H9 (cell line): Measurements from ENCODE around the gene RPL22. TPM values are rescaled to one million over a fixed set of nuclear protein-coding genes. Genes with fewer than 3 reads are reported as not detected.

Experiments
- DNase-seq: peaks from one replicate; pipeline ENCODE4 v3.0.0-alpha.2; 2017
- H2AFZ ChIP-seq: one replicate; pipeline ENCODE4 v1.6.1; 2013; ENCODE audit warnings: mild to moderate bottlenecking, low read length, control low read depth, moderate library complexity
- H2AK5ac ChIP-seq: 2 replicates; pipeline ENCODE4 v1.6.1; 2013; ENCODE audit warnings: low read length, control low read depth, mixed read lengths; ENCODE audit not compliant: insufficient read length
- H2BK120ac ChIP-seq: one replicate; pipeline ENCODE4 v1.6.1; 2013; ENCODE audit warnings: low read depth, mild to moderate bottlenecking, low read length, control low read depth, inconsistent platforms; ENCODE audit not compliant: poor library complexity, severe bottlenecking
- H2BK12ac ChIP-seq: 2 replicates; pipeline ENCODE4 v1.6.1; 2013; ENCODE audit warnings: low read length, control low read depth, mixed read lengths, low read depth; ENCODE audit not compliant: insufficient read length
- H2BK15ac ChIP-seq: 2 replicates; pipeline ENCODE4 v1.6.1; 2013; ENCODE audit warnings: low read depth, low read length, control low read depth
- H2BK20ac ChIP-seq: one replicate; pipeline ENCODE4 v1.6.1; 2013; ENCODE audit warnings: low read depth, mild to moderate bottlenecking, low read length, control low read depth, inconsistent platforms; ENCODE audit not compliant: poor library complexity, severe bottlenecking
- H2BK5ac ChIP-seq: 2 replicates; pipeline ENCODE4 v1.6.1; 2013; ENCODE audit warnings: low read length, control low read depth, mixed read lengths; ENCODE audit not compliant: insufficient read length
- H3K14ac ChIP-seq: 2 replicates; pipeline ENCODE4 v1.6.1; 2013; ENCODE audit warnings: low read length, control low read depth; ENCODE audit not compliant: insufficient read depth
- H3K18ac ChIP-seq: 2 replicates; pipeline ENCODE4 v1.6.1; 2013; ENCODE audit warnings: low read depth, mild to moderate bottlenecking, mixed read lengths, low read length, control low read depth; ENCODE audit not compliant: insufficient read length
- H3K23ac ChIP-seq: 2 replicates; pipeline ENCODE4 v1.6.1; 2013; ENCODE audit warnings: low read length, control low read depth, mixed read lengths, low read depth; ENCODE audit not compliant: insufficient read length
- H3K23me2 ChIP-seq: 2 replicates; pipeline ENCODE4 v1.6.1; 2013; ENCODE audit warnings: low read depth, mild to moderate bottlenecking, mixed read lengths, low read length, control low read depth; ENCODE audit not compliant: insufficient read length, poor library complexity, severe bottlenecking
- H3K27ac ChIP-seq: 2 replicates; pipeline ENCODE4 v1.5.1; 2013; ENCODE audit warnings: low read length, control low read depth, mixed read lengths, low read depth; ENCODE audit not compliant: insufficient read length
- H3K27me3 ChIP-seq: 2 replicates; pipeline ENCODE4 v1.6.1; 2013; ENCODE audit warnings: low read length, control low read depth, inconsistent platforms; ENCODE audit not compliant: insufficient read depth
- H3K4ac ChIP-seq: 2 replicates; pipeline ENCODE4 v1.6.1; 2013; ENCODE audit warnings: low read depth, mild to moderate bottlenecking, control low read depth, inconsistent platforms, low read length, moderate library complexity
- H3K4me1 ChIP-seq: 2 replicates; pipeline ENCODE4 v1.6.1; 2013; ENCODE audit warnings: low read length, control low read depth, inconsistent platforms; ENCODE audit not compliant: insufficient read depth
- H3K4me2 ChIP-seq: 2 replicates; pipeline ENCODE4 v1.6.1; 2013; ENCODE audit warnings: low read length, control low read depth, mixed read lengths; ENCODE audit not compliant: insufficient read length, insufficient read depth
- H3K56ac ChIP-seq: 2 replicates; pipeline ENCODE4 v1.6.1; 2013; ENCODE audit warnings: low read depth, mild to moderate bottlenecking, mixed read lengths, low read length, control low read depth; ENCODE audit not compliant: insufficient read length
- H3K79me1 ChIP-seq: 2 replicates; pipeline ENCODE4 v1.6.1; 2013; ENCODE audit warnings: low read depth, mild to moderate bottlenecking, moderate library complexity, low read length, control low read depth, inconsistent platforms; ENCODE audit not compliant: insufficient read depth, poor library complexity, severe bottlenecking
- H3K79me2 ChIP-seq: 2 replicates; pipeline ENCODE4 v1.6.1; 2013; ENCODE audit warnings: low read length, control low read depth, inconsistent platforms; ENCODE audit not compliant: insufficient read depth
- H3K9ac ChIP-seq: 2 replicates; pipeline ENCODE4 v1.6.1; 2013; ENCODE audit warnings: low read length, control low read depth, mixed read lengths; ENCODE audit not compliant: insufficient read length; ENCODE audit errors: extremely low read depth
- H3K9me3 ChIP-seq: one replicate; pipeline ENCODE4 v1.6.1; 2013; ENCODE audit warnings: low read depth, low read length, inconsistent platforms; ENCODE audit not compliant: control insufficient read depth
- H3T11ph ChIP-seq: one replicate; pipeline ENCODE4 v1.6.1; 2013; ENCODE audit warnings: mild to moderate bottlenecking, low read length, control low read depth, inconsistent platforms
- H4K20me1 ChIP-seq: one replicate; pipeline ENCODE4 v1.6.1; 2013; ENCODE audit not compliant: control insufficient read depth, insufficient read length, insufficient read depth
- H4K5ac ChIP-seq: 2 replicates; pipeline ENCODE4 v1.6.1; 2013; ENCODE audit warnings: low read depth, mild to moderate bottlenecking, mixed read lengths, low read length, control low read depth; ENCODE audit not compliant: insufficient read length
- H4K8ac ChIP-seq: replicated peaks from 2 replicates; pipeline ENCODE4 v1.6.1; 2013; ENCODE audit warnings: low read length, control low read depth, mixed read lengths, low read depth; ENCODE audit not compliant: insufficient read length
- H4K91ac ChIP-seq: 2 replicates; pipeline ENCODE4 v1.6.1; 2013; ENCODE audit warnings: low read depth, mild to moderate bottlenecking, moderate library complexity, mixed read lengths, low read length, control low read depth; ENCODE audit not compliant: insufficient read length
- H3K27ac Mint-ChIP-seq, 3 experiments: 2 replicates in 2 of 3; 3 replicates in 1 of 3; pipeline ENCODE4 v1.8.0; 2020 to 2021; ENCODE audit warnings: mixed read lengths in 3 of 3, mild to moderate bottlenecking in 1 of 3, moderate library complexity in 1 of 3
- H3K27me3 Mint-ChIP-seq: 2 replicates; pipeline ENCODE4 v1.8.0; 2021; ENCODE audit warnings: low read depth, mild to moderate bottlenecking, moderate library complexity, mixed read lengths
- H3K36me3 Mint-ChIP-seq, 3 experiments: 2 replicates in 2 of 3; 3 replicates in 1 of 3; pipeline ENCODE4 v1.8.0; 2020 to 2021; ENCODE audit warnings: low read depth in 3 of 3, mixed read lengths in 3 of 3; ENCODE audit not compliant: insufficient read depth in 1 of 3
- H3K4me1 Mint-ChIP-seq, 2 experiments: 2 replicates each; pipeline ENCODE4 v1.8.0; 2020; ENCODE audit warnings: mixed read lengths in 2 of 2
- H3K4me3 Mint-ChIP-seq, 2 experiments: 2 replicates in 1 of 2; 3 replicates in 1 of 2; pipeline ENCODE4 v1.8.0; 2020 to 2021; ENCODE audit warnings: mild to moderate bottlenecking in 2 of 2, mixed read lengths in 2 of 2, moderate library complexity in 1 of 2
- H3K9me3 Mint-ChIP-seq, 2 experiments: 2 replicates in 1 of 2; 3 replicates in 1 of 2; pipeline ENCODE4 v1.8.0; 2020; ENCODE audit warnings: mild to moderate bottlenecking in 2 of 2, mixed read lengths in 2 of 2, moderate library complexity in 1 of 2
- WGBS: extraction: QIAGEN DNeasy Blood & Tissue Kit; methylation state at CpG from one replicate; pipeline ENCODE4 v1.1.7; 2013; ENCODE audit warnings: missing lambda C conversion rate, low lambda C conversion rate, mixed read lengths; ENCODE audit not compliant: insufficient read length; ENCODE audit errors: extremely low coverage; 5-methylcytosine and 5-hydroxymethylcytosine counted together
- total RNA-seq: library from RNA; stranded (reverse); gene quantifications from 2 replicates; pipeline ENCODE4 v1.2.1, GENCODE V29; 2021
- TF ChIP-seq, protein P1 (sequence below): fragments of 200-600 bp; sonication (generic); conservative IDR thresholded peaks from 3 replicates; pipeline ENCODE4 v1.8.0; 2021; ENCODE audit warnings: antibody characterized with exemption, mild to moderate bottlenecking

RPL22 gene
- total RNA-seq, 1 experiment from 2014 or later = 582 TPM

DNA sequence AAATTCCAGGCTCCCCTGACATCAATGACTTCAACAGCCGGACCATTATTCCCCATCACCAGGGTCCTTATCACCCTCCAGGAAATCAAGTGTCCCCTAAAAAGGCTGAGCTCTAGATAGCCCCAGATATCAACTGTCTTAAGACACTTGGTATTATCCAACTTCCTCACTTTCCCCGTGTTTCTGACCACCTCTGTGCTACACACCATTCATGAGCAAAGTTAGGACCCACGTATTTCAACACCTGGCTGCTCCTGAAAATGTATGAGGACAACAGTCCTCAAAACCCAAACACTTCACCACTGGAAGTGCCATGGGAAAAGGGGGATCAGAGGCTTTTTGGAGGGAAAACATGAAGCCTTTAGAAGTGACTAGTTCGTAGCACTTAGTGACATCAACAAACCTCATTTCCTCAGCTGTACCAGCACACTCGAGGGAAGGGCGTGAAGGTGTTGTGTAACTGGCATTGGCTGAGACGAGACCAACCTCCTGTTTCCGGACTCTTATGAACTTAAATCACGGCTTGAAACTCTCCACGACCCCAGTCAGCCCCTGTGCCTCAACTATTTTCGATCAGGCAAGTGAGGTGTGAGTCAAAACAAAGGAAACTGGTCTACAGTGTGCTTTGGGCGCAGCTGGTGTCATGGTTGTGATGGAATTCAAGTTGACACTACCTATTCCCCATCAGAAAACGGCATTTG is 15.2 kb downstream of the RPL22 start:
- H3K27me3 Mint-ChIP-seq = peaks cover 35% of the 10 kb centered on the region
- H3K27me3 ChIP-seq = no peaks in the 10 kb centered on the region; the same call in 1 of the 2 replicates
- peaks cover 36 to 41% of the 10 kb centered on the region in 2 experiments for H3K4me1 Mint-ChIP-seq
- no peak overlapping the region for H3K23ac ChIP-seq
- DNase-seq = no peak
- no peak overlapping the region for H3K9ac ChIP-seq
- H3K9me3 ChIP-seq = no peaks in the 10 kb centered on the region
- H3T11ph ChIP-seq = no peak overlapping the region
- peak overlapping the region in 2 of 3 experiments; percentile 35 to 56; a peak in 4 of 7 replicates for H3K27ac Mint-ChIP-seq
- H3K79me2 ChIP-seq = peaks cover under 1% of the 10 kb centered on the region; the same call in 1 of the 2 replicates
- H2BK5ac ChIP-seq = no peak overlapping the region
- H2AFZ ChIP-seq = no peak overlapping the region
- no peak overlapping the region for H3K56ac ChIP-seq
- H3K9me3 Mint-ChIP-seq = no peaks in the 10 kb centered on the region
- no peak overlapping the region for H3K4me3 Mint-ChIP-seq
- H3K4me1 ChIP-seq = peaks cover 4% of the 10 kb centered on the region; the same call in 1 of the 2 replicates
- no peak overlapping the region for H3K4ac ChIP-seq
- H2AK5ac ChIP-seq = no peak overlapping the region
- no peak overlapping the region for H2BK12ac ChIP-seq
- no peak overlapping the region for H4K91ac ChIP-seq
- no CpG with 5 or more reads among the region's 13 CpGs for WGBS
- H3K4me2 ChIP-seq = no peak overlapping the region
- H4K20me1 ChIP-seq = no peaks in the 10 kb centered on the region
- no peak overlapping the region for H2BK120ac ChIP-seq
- no peak overlapping the region for H2BK15ac ChIP-seq
- no peaks in the 10 kb centered on the region for H3K79me1 ChIP-seq
- H3K27ac ChIP-seq = peak overlapping the region; percentile 0
- TF ChIP-seq, protein P1, sequence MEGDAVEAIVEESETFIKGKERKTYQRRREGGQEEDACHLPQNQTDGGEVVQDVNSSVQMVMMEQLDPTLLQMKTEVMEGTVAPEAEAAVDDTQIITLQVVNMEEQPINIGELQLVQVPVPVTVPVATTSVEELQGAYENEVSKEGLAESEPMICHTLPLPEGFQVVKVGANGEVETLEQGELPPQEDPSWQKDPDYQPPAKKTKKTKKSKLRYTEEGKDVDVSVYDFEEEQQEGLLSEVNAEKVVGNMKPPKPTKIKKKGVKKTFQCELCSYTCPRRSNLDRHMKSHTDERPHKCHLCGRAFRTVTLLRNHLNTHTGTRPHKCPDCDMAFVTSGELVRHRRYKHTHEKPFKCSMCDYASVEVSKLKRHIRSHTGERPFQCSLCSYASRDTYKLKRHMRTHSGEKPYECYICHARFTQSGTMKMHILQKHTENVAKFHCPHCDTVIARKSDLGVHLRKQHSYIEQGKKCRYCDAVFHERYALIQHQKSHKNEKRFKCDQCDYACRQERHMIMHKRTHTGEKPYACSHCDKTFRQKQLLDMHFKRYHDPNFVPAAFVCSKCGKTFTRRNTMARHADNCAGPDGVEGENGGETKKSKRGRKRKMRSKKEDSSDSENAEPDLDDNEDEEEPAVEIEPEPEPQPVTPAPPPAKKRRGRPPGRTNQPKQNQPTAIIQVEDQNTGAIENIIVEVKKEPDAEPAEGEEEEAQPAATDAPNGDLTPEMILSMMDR = no peak
- no peak overlapping the region for H3K14ac ChIP-seq
- no peak overlapping the region for H2BK20ac ChIP-seq
- H4K5ac ChIP-seq = no peak overlapping the region
- H4K8ac ChIP-seq = no peak overlapping the region
- H3K36me3 Mint-ChIP-seq = peaks cover 19 to 45% (median 29%) of the 10 kb centered on the region in 3 experiments; a peak in 6 of 7 replicates
- no peaks in the 10 kb centered on the region for H3K23me2 ChIP-seq
- no peak overlapping the region for H3K18ac ChIP-seq
